Measurements from ENCODE around the gene HOXD4.

Gene HOXD4

GRCh38 chr2:176169711-176170110 is 18.4 kb downstream of the HOXD4 start:
- ChIA-PET CTCF (interaction anchor here (0.6 kb wide), 2 partner anchors 124 to 286 kb away, joined by 3 read pairs; no protein-coding TSS in a partner anchor), POLR2A (no interaction called here)
- TF ChIP-seq, protein P1, sequence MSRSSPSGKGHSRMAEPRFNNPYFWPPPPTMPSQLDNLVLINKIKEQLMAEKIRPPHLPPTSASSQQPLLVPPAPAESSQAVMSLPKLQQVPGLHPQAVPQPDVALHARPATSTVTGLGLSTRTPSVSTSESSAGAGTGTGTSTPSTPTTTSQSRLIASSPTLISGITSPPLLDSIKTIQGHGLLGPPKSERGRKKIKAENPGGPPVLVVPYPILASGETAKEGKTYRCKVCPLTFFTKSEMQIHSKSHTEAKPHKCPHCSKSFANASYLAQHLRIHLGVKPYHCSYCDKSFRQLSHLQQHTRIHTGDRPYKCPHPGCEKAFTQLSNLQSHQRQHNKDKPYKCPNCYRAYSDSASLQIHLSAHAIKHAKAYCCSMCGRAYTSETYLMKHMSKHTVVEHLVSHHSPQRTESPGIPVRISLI (tag by site-specific recombination; IDR thresholded peaks at IDR 0.05) = no peak
- TF ChIP-seq ZNF223 (tag by site-specific recombination; IDR thresholded peaks at IDR 0.05) (no peak), ZNF654 (tag by site-specific recombination; IDR thresholded peaks at IDR 0.05; ENCODE audit: low read depth) (no peak), PRDM1 (tag by site-specific recombination; IDR thresholded peaks at IDR 0.05) (no peak), ZNF302 (tag by site-specific recombination; IDR thresholded peaks at IDR 0.05; ENCODE audit: low read depth) (no peak), ZNF561 (tag by site-specific recombination; IDR thresholded peaks at IDR 0.05; ENCODE audit: borderline replicate concordance) (no peak), ZBTB10 (tag by site-specific recombination; IDR thresholded peaks at IDR 0.05) (no peak), YY2 (tag by site-specific recombination; IDR thresholded peaks at IDR 0.05) (no peak), ZNF48 (tag by site-specific recombination; IDR thresholded peaks at IDR 0.05) (no peak), GLIS2 (tag by site-specific recombination; IDR thresholded peaks at IDR 0.05) (no peak), MYNN (tag by site-specific recombination; IDR thresholded peaks at IDR 0.05; ENCODE audit: borderline replicate concordance) (no peak), ZNF175 (tag by site-specific recombination; IDR thresholded peaks at IDR 0.05) (no peak), ZNF555 (tag by site-specific recombination; conservative IDR thresholded peaks at IDR 0.05) (no peak), ZNF19 (tag by site-specific recombination; IDR thresholded peaks at IDR 0.05; ENCODE audit: low read depth) (no peak), ZFP37 (tag by site-specific recombination; IDR thresholded peaks at IDR 0.05) (no peak), BCL11A (tag by site-specific recombination; IDR thresholded peaks at IDR 0.05; ENCODE audit: low read depth) (no peak), REPIN1 (tag by site-specific recombination; IDR thresholded peaks at IDR 0.05; ENCODE audit: low read depth) (no peak), YY1 (tag by site-specific recombination; IDR thresholded peaks at IDR 0.05) (no peak), IKZF3 (tag by site-specific recombination; IDR thresholded peaks at IDR 0.05) (no peak)
- TF ChIP-seq, protein P2, sequence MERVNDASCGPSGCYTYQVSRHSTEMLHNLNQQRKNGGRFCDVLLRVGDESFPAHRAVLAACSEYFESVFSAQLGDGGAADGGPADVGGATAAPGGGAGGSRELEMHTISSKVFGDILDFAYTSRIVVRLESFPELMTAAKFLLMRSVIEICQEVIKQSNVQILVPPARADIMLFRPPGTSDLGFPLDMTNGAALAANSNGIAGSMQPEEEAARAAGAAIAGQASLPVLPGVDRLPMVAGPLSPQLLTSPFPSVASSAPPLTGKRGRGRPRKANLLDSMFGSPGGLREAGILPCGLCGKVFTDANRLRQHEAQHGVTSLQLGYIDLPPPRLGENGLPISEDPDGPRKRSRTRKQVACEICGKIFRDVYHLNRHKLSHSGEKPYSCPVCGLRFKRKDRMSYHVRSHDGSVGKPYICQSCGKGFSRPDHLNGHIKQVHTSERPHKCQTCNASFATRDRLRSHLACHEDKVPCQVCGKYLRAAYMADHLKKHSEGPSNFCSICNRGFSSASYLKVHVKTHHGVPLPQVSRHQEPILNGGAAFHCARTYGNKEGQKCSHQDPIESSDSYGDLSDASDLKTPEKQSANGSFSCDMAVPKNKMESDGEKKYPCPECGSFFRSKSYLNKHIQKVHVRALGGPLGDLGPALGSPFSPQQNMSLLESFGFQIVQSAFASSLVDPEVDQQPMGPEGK (tag by site-specific recombination; IDR thresholded peaks at IDR 0.05) = no peak
- Histone ChIP-seq H3K4me3 (ENCODE audit: low read depth, low read length) (no peak overlapping the region), H3K36me3 (ENCODE audit: control insufficient read depth in 2 of 2, insufficient read depth in 1 of 2, low read length in 2 of 2) (peaks cover 0 to 13% of the 10 kb centered on the region in 2 experiments; a peak in 2 of 3 replicates), H3K27ac (ENCODE audit: extremely low read depth, low read depth, low read length) (no peak overlapping the region), H3K4me1 (ENCODE audit: control insufficient read depth, insufficient read depth, low read length) (no peaks in the 10 kb centered on the region), H3K9me3 (ENCODE audit: control insufficient read depth, insufficient read depth, low read depth, low read length) (no peaks in the 10 kb centered on the region)

- Histone ChIP-seq H3K36me3 (ENCODE audit: control insufficient read depth in 2 of 2, insufficient read depth in 1 of 2, low read length in 2 of 2) (peaks cover 0 to 12% of the 10 kb centered on the region in 2 experiments; a peak in 2 of 3 replicates), H3K4me1 (ENCODE audit: control insufficient read depth, insufficient read depth, low read length) (no peaks in the 10 kb centered on the region), H3K9me3 (ENCODE audit: control insufficient read depth, insufficient read depth, low read depth, low read length) (no peaks in the 10 kb centered on the region), H3K27ac (ENCODE audit: extremely low read depth, low read depth, low read length) (no peak overlapping the region), H3K4me3 (ENCODE audit: low read depth, low read length) (no peak overlapping the region)
- ChIA-PET POLR2A (interaction anchor here (0.7 to 0.9 kb wide), 2 partner anchors 35 to 63 kb away, joined by 3 read pairs; no protein-coding TSS in a partner anchor), CTCF (interaction anchor here (0.7 kb wide), 1 partner anchor 259 kb away, joined by 5 read pairs; no protein-coding TSS in a partner anchor)
- TF ChIP-seq SP3 (tag by site-specific recombination; IDR thresholded peaks at IDR 0.05) (no peak), ZNF16 (tag by site-specific recombination; IDR thresholded peaks at IDR 0.05; ENCODE audit: low read depth) (no peak), ZSCAN23 (tag by site-specific recombination; IDR thresholded peaks at IDR 0.05) (no peak), ZNF274 (IDR thresholded peaks at IDR 0.05; ENCODE audit: low read length) (no peak), ZNF274 (tag by site-specific recombination; IDR thresholded peaks at IDR 0.05; ENCODE audit: borderline replicate concordance) (no peak), ZBTB17 (tag by site-specific recombination; IDR thresholded peaks at IDR 0.05) (peak; percentile 70), PRDM10 (tag by site-specific recombination; IDR thresholded peaks at IDR 0.05) (peak; percentile 84), ZNF19 (tag by site-specific recombination; IDR thresholded peaks at IDR 0.05; ENCODE audit: low read depth) (no peak)
Measured at GRCh38 chr2:176170602-176171305, 19.4 kb downstream of the HOXD4 start.
